Activated T-cell treated with anti-CD3 and anti-CD28 coated beads for 1 hour (primary cell): ENCODE measurements around the gene RALB.
A peak's percentile ranks its signal among the peaks of the same experiment; 100 is the strongest.
"Not testable (repeated sequence)": the region's sequence is repeated elsewhere in the genome, so short reads cannot be mapped to it uniquely, and the experiment has no call there.

Source experiments
- DNase-seq: peaks from one replicate; pipeline ENCODE4 v3.0.0-alpha.2; 2020; ENCODE audit warnings: low read depth

RALB gene

DNA sequence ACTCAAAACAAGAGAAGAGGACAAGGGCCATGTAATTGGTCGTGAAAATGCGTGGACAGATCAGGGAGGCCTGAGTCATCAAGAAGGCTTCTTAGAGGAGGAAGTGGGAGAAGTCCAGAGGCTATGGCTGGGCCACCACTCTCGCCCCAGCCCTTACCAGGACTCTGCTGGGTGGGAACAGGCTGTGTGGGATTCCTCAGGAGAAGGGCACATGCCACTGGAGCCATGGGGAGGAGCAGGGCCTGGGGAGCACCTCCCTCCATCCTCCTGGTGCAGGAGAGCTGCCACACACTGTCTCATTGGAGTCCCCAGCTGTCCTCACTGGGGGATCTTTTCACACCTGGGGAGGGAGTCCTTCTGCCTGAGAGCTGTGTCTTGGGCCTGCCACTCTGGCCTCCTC lies 9.4 kb upstream of the RALB start:
- DNase-seq: no peak

- no peak for DNase-seq
Measured at GRCh38 chr2:120243875-120244553, 8.6 kb upstream of the RALB start.

DNA sequence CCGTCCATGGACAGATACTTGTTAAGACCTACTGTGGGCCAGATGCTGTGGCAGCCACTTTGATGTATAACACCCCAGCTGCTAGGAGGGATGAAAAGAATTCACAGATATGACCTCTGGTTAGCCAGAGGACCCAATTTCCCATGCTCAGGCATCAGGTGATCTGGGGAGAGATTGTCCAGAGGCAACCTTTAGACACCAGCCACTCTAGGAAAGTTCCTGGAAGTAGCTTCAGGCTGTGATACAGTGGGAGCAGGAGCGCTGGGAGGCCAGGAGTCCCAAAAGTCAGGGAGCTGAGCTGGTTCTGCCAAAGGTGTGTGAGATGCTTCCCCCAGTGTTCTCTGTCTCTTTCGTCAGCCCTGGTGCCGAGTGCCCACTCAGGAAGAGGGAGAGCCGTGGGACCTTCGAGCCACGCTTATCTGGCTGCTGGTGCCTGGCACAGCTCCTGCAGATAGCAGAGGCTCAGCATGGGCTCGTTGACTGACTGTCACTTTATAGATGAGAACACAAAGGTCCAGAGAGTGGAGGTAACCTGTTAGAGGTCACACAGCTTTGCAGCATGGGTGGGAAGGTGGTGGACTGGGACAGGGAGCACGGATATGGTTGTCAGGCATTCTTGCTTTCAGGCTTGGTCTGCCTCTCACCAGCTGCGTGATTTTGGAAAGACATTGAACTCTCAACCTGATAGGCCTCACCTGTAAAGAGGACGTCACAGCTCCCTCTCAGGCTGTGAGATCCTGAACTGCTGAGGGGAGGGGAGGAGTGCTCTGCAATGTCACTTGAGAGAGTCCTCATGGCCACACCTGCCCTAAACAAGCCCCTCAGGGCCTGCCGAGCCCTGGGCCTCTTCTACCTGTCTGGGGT lies 7.8 kb upstream of the RALB start:
- no peak for DNase-seq

DNA sequence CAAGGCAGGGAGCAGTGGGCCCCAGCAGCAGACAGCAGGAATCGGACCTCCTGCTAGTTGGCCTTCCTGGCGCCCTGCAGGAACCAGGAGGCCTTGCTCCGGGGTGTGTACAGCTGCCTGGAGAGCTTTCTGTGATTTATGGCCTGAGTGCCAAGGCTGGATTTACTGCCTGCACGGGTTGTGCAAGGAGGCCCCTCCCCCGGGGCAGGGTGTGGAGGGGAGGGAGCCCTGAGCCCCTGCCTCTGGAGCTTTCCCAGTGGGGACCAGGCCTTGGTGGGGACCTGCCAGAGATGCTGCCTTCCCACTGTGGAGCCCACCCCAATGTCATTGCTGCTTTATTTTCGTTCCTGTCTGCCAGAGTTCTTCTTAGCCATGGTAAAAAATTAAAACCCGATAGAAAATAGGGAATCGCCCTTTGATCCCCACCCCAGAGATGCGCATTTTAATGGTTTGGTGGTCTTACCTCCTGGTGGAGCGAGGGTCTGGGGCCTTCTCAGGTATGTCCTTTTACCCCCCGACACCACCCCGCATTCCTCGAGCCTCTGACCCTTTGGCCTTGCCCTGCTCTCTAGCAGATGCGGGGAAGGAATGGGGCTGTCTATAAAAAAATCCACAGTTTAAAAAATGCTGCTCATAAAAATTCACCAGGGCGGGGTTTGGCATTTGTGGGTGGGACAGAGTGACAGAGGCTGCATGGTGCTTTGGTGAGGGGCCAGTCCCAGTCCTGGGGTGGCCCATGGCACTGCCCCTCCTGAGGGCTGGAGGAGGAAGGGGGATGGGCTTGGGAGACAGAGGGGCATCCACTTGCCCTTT lies 6.9 kb upstream of the RALB start:
- no peak for DNase-seq

GRCh38 chr2:120246546-120247300 lies 5.9 kb upstream of the RALB start:
- DNase-seq: no peak

DNA sequence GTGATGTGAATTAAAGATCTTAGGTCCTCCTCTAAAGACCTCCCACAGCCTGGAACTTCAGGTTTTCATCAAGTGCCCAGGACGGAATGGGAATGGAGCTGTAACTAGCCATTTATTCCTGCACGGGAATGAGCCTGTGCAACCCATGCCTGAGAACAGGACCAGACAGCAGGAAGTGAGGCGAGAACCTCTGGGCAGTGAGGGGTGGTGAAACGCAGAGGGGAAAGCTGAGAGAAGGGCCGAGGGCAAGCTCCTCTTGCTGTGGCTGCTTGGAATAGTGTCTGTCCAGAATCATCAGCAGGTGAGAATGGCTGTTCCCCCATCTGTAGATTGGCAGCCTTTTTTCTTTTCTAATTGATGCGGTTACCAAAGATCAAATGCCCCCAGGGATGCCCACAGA lies 4.8 kb upstream of the RALB start:
- no peak for DNase-seq

GRCh38 chr2:120250640-120251039 lies 2.0 kb upstream of the RALB start:
- no peak for DNase-seq

DNA sequence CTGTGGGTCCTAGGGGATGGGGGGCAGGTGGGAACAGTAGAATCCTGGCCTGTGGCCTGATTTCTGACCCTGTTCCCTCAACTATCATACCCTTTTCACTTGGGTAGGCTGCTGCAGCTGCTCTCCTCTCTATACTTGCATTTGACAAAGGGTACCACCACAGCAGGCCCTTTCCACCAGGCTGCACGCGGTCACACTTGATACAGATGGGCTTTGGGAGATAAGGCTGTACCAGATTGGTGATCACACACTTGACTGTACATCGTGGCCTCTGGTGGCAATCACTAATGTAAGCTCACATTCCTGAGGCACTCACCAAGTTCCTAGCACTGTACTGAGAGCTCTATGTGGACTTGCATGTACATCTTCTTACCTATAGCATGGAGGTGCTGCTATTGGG lies 1.6 kb upstream of the RALB start:
- no peak for DNase-seq

- no peak for DNase-seq
Measured at GRCh38 chr2:120251880-120252224, 800 bp upstream of the RALB start.

GRCh38 chr2:120253021-120253882 lies 600 bp downstream of the RALB start:
- peak; percentile 20 for DNase-seq

- no peak for DNase-seq
Measured at GRCh38 chr2:120254178-120254577, 1.5 kb downstream of the RALB start.

GRCh38 chr2:120255071-120255470 lies 2.4 kb downstream of the RALB start:
- no peak for DNase-seq

GRCh38 chr2:120255986-120256650 lies 3.5 kb downstream of the RALB start:
- DNase-seq: no peak

- DNase-seq: no peak
Measured at GRCh38 chr2:120256651-120257000, 4.0 kb downstream of the RALB start.

DNA sequence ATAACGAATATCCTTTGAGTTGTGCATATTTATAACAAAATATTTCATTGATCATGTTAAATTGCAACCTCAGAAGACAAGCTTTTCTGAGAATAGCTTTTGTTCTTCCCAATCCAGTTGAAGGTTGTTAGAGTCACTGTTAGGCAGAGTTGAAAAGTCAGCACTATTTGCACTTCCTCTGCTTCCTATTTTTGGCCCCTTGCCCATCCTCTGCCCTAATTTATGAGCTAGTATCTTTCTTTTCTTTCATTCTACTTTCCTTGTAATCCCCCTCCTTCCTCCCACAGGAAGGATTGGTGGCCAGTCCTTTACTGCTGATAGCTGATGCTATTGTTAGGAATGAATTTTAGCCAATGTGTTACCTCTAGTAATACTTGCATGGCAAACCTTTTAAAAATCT lies 4.9 kb downstream of the RALB start:
- no peak for DNase-seq

DNA sequence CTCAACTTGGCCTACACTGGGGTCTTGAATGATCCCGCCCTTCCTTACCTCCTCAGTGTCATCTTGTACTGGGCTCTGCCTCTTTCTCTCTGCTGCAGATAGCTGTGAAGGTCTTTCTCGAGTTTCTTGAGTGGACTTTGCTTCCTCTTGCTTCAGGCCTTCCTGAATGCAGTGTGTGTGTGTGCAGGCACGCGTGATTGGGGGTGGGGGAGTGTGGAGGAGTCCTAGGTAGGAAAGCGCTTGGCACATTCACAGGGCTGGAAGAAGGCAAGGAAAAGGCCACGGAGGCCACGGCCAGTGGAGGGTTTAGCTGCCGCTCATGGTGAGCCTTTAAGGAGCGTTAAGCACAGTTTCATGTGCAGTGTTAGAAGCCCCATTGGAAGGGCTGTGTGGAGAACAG lies 5.5 kb downstream of the RALB start:
- DNase-seq: no peak

DNA sequence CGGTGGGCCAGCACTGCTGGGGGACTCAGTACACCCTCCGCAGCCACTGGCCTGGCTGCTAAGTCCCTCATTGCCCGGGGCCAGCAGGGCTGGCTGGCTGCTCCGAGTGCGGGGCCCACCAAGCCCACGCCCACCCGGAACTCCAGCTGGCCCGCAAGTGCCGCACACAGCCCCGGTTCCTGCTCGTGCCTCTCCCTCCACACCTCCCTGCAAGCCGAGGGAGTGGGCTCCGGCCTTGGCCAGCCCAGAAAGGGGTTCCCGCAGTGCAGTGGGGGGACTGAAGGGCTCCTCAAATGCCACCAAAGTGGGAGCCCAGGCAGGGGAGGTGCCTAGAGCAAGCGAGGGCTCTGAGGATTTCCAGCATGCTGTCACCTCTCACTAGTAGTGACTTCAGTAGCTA lies 7.3 kb downstream of the RALB start:
- DNase-seq: not testable (repeated sequence)

GRCh38 chr2:120260736-120261135 lies 8.1 kb downstream of the RALB start:
- DNase-seq: no peak

DNA sequence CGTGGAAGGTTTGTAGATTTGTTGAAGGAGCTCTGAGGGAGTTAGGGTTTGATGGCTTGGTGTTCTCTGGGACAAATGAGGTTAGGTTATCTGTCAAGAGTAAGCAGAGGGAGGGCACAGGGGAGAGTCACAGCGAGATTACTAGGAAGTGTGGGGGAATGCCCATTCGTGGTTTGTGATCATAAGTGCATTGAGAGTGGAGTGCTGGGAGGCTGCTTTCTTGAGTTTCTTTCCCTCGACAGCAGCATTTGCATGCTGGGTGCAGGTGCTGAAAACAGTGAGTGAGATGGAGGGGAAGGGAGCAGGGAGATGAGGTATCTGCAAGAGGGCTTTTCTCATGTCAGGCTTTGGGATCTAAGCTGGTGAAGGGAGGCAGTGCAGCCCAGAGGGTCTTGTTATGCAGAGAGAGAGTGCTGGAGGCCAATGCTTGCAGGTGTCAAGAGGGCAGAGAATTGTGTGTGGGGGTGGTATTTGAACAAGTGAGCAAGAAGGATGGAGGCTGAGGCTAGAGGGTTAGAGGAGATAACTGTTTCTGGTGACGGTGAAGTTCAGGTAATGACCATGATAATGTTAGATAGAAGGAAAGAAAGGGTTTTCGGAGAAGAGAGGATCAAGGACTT lies 8.8 kb downstream of the RALB start:
- DNase-seq: no peak

DNA sequence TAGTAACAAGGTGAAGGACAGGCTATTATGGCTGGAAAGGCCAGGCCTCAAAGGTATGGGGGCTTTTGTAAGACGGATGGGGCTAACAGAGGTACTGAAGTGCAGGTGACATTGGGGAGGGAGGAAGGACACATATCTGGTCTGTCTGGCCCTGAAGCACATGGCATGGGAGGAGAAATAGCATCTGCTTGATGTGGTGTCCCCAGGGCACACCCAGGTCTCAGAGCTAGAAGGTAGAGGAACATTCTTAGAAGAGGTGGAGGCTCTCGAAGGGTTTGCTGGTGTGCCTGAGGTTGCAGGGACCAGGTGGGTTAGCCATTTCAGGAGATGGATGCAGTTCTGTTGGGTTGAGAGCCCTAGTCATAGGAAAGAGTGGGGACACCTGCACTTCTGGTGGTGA lies 9.5 kb downstream of the RALB start:
- no peak for DNase-seq
